Measurements from ENCODE around the gene DIAPH3. TPM values are rescaled to one million over a fixed set of nuclear protein-coding genes. Genes with fewer than 3 reads are reported as not detected.

The DIAPH3 gene
- total RNA-seq, 1 donor from 2014 or later: 0.15 TPM

DNA sequence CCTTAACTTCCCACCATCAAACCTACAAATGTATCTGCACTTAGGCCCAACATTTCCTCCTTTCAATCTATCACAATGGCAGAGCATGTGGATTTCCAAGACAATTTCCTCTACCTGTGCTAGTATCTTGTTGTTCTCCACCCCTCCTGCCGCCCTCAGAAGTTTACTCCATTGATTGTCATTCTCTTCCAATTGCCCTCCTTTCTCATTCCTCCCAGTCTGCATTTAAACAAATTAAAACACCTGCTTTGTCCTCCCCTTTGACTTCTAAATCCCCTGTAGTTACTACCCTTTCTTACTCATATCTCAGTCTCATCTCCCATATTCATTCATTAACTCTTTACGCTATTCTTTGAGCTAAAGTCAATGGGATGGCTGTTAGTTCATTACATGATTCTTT lies 370.6 kb downstream of the DIAPH3 start:
- ATAC-seq (no peak), DNase-seq (ENCODE audit: low spot score) (no peak)

DNA sequence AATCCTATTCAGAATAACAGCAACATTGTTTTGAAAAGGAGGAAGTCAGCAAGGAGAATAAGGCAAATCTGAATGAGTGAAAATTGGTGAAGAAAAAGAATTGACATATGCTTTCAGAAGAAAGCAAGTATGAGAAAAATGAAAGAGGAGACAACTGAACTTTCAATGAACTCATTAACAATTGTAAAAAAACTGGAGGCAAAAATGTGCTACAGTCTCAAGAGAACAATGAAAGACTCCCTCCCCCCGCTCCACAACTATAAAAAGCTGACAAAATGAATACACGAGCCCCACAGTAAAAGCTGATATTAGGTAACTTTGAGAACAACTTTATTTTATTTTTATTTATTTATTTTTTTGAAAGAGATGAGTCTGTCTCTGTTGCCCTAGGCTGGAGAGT lies 373.1 kb downstream of the DIAPH3 start:
- DNase-seq (ENCODE audit: low spot score) (no peak), ATAC-seq (no peak)

DNA sequence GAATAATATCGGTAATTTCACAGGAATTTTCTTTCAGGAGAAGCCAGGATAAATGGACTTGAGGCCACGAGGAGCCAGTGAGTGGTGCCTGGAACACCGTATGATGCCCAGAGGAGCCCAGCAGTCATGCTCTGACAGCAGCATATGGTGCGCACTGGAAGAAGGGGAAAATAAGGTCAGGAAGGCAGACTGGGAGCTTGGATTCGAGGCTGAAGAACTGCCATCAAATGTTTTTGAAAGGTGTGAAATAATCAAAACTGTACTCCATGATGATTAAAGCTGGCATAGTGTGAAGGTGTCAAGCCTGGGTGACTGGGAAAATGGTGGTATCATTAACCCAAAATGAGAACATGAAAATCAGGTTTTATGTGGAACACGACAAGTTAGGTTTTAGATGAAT lies 374.2 kb downstream of the DIAPH3 start:
- ATAC-seq (no peak), DNase-seq (ENCODE audit: low spot score) (no peak)

DNA sequence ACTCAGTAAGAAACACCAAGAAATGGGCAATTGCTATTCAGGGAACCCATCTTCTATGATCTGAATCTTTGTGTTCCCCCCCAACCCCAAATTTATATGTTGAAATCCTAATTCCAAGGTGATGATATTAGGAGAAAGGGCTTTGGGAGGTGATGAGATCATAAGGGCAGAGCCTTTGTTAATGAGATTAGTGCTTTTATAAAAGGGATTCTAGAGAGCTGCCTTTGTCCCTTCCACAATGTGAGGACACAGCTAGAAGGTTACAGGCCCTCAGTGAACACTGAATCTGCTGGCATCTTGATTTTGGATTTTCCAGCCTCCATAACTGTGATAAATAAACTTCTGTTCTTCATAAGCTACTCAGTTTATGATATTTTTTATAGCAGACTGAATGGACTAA lies 376.0 kb downstream of the DIAPH3 start:
- no peak for DNase-seq (ENCODE audit: low spot score)

DNA sequence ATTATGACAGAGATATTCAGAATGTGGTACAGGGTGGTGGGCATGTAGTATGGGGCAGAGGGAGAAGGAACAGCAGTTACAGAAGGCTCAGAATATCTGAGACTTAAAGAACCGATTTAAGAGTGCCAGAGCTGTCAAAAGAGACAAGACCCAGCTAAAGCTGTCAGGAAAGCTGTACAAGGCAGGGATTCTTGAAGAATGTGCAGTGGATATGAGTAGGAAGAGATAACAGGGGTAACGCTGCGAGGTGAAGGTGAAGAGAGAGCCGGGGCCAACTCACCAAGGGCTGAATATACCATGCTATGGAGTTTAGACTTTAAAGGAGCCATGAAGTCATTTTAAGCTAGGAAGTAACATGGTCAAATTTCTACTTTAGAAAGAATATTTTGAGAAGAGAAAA lies 381.0 kb downstream of the DIAPH3 start:
- DNase-seq (ENCODE audit: low spot score): no peak
- no peak for ATAC-seq

More for the DNA sequence above, 376.0 kb downstream of the DIAPH3 start:
- ATAC-seq: no peak

DNA sequence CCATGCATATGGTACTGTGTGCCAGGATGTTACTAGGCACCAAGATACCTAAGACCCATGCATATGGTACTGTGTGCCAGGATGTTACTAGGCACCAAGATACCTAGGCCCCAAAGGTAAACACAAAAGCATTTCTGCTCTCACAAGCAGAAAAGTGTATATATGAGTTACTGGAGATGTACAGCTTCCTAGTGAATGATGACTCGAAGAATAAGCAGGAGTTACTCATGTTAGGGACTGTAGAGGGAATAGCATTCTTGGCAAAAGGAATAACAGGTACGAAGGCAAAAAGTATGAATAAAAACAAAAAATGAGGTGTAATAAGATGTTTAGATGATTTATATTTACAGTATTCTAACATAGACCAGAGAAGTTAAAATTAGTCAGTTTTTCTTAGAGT lies 383.7 kb downstream of the DIAPH3 start:
- no peak for ATAC-seq
- DNase-seq (ENCODE audit: low spot score): no peak

DNA sequence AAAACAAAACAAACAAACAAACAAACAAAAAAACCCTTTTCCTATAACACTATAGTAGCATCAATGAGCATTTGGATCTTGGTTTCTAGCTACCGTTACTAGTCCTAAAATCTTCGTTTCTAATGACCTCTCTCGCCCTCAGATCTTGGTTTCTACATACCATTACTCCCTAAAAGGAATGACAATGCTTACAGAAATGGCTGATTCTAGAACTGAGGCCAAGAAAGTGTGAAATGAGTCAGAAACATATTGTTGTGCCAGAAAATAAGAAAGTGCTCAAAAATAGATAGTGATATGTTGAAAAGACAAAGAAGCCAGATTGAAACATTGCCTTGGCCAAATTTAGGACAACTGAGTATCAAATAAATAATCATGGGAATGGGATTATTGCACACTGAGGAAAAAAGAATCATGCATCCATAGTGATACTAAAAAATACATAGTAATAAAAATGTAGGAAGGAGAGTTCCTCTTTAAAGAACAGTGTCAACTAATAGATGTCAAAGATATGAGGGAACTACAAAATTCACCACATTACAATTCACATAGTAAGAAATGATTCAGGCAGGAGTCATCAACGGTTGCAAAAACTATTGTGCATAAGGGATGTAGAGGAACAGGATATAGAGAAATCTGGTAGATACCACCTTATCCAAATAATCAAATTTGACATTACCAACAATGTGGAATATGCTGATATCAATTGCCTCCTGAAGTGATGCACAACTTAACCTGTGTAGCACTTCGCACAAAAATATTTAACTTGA lies 386.6 kb downstream of the DIAPH3 start:
- DNase-seq (ENCODE audit: low spot score) (no peak), ATAC-seq (no peak)

DNA sequence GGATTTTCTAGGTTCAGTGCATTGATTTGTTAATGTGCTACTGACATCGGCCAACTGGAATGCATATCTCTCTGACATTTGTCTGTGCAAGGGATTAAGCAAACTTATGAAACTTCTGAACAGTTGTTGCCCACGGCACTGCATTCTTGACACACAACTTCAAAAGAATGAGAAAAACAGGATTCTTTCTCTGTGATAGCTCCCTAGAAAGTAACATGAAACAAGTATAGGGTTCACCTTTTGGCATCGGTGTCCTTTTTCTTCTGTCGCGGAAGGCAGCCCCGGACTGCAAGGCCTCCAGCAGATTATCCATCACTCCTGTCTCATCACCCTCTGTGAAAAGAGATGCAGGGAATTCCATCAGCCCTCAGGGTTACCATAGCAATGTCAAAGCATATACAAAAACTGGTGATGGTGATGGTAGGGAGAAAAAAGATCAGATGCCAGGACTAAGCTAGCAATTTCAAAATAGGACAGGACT lies 389.2 kb downstream of the DIAPH3 start:
- DNase-seq (ENCODE audit: low spot score) (no peak), ATAC-seq (no peak)

DNA sequence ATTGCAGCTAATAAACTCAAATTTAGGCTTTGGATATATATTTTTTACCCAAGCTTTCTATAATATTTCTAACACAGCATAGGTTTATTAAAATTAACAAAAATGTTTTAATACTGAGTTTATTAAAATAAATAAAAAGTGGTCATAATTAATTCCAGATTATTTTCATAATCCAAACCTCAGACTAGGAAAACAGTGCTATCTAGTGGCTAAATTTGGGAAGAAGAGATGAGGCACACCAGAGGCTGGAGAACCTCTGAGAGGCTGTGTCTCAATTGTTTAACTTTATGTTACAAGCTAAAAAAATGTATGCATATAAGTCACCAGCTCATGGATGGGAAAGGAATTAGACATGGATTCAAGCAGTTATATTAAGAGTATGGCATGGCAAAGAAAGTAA lies 392.5 kb downstream of the DIAPH3 start:
- ATAC-seq: peak; percentile 69
- DNase-seq (ENCODE audit: low spot score): no peak

DNA sequence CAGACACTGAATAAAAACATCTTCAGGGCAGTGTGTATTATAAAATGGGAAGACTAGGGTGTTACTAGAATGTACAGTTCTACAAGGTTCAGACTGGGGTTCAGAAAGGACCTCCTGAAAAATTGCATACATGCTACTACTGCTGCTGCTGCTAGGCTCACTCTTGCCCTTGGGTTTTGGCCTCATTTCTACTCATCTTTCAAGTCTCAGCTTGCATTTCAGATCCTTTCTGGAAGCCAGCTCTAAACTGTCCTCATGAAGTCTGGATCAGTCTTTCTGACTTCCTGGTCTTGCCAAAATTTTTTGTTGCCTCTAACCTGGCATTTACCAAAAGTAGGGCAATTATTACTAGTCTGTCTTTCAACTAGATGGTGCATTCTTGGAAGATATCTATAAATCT lies 393.3 kb downstream of the DIAPH3 start:
- ATAC-seq (no peak), DNase-seq (ENCODE audit: low spot score) (no peak)

DNA sequence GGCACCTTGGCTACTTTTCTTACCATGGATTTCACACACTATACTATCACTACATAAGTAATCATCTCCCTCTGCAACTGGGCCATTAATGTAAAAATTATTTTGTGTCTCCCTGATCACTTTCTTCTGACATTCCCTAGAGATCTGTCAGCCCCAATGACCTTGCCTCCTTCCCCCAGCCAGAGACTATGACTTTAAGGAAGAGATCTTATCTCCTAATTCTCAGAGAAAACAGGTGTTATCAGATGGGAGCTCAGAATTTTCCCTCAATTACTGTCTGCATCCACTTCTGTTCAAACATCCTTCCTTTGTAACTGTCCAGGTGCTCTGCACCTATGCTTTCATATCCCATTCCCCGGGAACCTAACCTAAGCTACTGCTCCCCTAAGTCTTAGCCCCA lies 397.5 kb downstream of the DIAPH3 start:
- ATAC-seq (no peak), DNase-seq (ENCODE audit: low spot score) (no peak)

DNA sequence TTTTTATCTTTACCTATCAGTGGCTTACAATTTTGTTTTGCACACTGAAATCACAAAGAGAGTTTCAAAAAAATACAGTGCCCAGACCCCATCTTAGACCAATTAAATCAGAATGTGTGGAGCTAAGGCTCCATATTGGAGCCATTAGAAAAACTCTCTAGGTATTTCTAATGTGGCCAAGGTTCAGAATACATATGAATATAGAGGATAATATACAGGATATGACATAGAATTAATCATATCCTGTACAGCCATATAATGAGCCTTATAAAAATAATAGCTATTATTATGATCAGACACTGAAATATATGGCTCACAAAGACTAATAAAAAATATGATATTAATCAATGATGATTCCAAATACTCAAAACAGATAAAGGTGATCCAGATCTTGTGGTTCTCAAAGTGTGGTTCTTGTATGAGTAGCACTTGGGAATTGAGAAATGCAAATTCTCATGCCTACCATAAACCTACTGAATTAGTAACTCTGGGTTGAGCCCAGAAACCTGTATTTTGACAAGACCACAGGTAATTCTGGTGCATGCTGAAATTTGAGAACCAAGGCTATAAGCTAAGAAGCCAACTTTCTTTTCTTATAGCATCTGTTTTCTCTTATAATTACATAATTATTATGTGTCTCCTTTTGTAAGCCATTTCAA lies 408.0 kb downstream of the DIAPH3 start:
- ATAC-seq (no peak), DNase-seq (ENCODE audit: low spot score) (no peak)

DNA sequence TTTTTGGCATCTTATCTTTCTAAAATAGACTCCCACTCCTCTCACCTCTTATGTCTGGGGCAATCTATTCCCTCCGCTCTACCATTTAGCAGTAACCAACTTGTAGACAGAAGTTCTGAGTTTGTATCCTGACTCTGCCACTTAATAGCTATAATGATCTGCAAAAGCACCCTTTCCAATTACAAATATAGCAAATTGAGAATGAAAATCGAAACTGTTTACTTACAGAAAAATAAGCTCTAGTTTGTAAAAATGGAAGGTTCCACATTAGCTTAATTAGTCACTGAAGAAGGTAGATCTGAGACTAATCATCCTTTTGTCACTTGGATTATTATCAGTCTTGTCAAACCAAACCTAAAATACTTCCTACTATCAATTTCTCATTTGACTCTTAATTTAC lies 409.3 kb downstream of the DIAPH3 start:
- ATAC-seq (no peak), DNase-seq (ENCODE audit: low spot score) (no peak)

DNA sequence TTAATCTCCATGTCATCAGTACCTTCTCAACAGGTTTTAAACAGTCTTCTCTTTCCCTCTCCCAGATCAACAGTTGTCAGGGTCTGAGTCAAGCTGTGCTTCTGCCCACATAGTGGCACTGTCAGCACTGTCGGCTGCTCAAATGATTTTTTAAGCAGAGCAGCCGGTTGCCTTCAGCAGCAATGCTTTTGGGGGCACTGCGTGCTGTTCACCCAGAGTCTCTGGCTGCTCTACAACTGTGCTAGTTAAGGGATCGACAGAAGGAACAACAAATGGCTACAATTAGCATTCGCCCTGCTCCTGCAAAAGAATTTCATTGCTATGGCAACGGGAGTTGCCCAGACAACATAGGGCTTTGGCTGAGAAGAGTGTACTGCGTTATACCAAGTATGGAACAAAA lies 412.9 kb downstream of the DIAPH3 start:
- DNase-seq (ENCODE audit: low spot score): no peak

DNA sequence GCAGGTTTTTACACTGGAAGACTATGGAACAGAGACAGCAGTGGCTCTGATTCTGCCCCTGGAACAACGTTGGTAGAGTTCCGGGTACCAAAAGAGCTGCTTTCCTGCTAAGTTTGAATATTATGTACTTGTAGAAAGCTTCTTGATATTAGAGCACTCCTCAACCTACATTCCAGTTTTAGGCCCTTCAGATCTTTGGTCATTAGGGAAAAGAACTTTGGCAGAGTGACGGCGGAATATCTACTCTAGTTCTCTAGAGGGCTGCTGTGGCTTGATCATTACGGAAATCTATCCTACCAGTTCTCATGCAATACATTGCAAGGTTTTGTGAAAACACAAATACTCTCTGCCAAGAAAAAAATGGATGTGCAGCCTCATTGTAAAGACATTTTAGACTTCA lies 415.7 kb downstream of the DIAPH3 start:
- ATAC-seq: no peak

More for the DNA sequence above, 412.9 kb downstream of the DIAPH3 start:
- ATAC-seq: no peak

DNA sequence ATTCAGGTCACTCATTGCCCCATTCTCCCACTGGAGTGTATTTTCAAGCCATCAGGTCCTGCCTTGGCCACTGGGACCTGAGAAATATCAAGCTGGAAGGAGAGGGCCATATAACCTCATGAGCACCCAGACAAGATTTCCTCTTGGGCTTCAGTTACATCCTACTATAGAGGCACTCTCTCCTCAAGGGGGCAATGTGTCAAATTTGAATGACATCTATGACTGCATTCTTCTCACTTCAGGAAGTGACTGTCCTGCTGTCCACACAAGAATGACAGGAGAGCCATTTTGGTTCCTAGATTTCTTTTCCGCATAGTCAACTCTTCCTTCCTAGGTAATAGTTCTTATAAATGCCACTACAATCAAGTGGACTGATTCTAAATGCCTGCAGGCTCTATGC lies 416.2 kb downstream of the DIAPH3 start:
- ATAC-seq: no peak
- DNase-seq (ENCODE audit: low spot score): no peak

More for the DNA sequence above, 415.7 kb downstream of the DIAPH3 start:
- DNase-seq (ENCODE audit: low spot score): no peak

DNA sequence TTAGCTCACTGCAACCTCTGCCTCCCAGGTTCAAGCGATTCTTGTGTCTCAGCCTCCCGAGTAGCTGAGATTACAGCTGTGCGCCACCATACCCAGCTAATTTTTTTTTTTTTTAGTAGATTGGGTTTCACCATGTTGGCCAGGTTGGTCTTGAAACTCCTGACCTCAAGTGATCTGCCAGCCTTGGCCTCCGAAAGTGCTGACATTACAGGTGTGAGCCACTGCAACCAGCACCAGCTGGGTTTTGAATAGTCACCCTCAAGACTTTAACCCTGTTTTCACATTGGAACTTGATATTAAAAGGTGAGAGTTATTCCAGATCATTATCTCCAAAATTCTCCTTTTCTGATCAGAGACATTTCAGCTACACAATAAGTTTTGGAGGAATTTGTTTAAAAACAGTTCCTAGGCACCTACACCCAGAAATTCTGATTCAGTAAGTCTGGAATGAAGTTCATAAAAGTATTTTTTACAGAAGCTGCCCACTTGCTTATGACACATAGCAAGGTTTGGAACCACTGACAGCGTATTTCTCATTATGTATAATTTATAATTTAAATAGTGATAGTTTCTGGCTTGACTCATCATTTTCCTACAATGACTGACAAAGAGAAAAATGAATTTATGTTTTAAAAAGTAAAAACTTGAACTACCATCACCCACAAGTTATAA lies 417.3 kb downstream of the DIAPH3 start:
- DNase-seq (ENCODE audit: low spot score) (no peak), ATAC-seq (no peak)

DNA sequence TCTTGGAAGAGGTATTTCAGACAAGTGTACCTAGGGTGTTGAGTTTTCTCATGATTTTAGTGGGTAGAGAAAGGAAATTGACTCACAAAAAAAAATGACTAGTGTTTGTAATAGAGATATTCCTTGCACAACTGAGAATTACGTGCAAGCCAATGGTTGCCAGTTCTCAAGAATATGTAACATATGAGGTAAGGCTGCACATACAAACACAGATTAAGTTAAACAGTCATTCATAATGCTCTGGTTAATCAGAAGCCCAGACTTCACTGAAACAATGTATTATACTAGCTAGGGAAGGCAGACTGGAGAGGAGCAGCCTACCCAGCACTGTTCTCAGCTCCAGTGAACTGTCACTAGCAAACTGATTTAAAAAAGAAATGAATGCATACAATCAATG lies 418.3 kb downstream of the DIAPH3 start:
- ATAC-seq (no peak), DNase-seq (ENCODE audit: low spot score) (no peak)

DNA sequence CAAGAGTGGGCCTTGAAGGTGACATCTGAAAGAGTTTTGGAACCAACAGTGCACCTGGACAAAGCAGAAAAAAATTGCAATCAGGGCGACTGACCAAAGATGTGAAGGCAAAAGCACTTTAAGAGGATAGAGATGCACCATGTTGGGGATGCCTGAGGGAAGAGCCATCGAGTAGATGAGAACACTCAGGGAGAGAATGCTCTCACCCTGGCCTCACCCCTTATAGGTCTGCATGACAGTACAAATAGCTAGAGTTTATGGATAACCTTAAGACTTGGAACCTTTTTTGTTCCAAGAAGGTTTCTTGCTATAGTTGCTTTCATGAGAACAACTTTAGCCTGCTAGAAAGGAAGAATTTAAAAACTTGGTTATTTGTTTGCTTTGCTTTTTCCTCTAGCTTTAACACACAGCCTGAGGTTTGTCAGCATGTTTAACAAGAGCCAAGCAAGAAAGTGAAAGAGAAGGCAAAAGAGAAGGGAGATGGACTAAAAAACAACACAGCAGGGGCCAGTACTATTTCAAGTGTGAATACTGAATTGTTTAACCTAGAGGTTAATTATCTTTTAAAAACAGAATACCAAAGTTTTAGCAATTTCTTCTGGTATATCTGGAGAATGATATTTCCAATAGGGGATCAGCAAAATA lies 418.9 kb downstream of the DIAPH3 start:
- ATAC-seq (no peak), DNase-seq (ENCODE audit: low spot score) (no peak)

DNA sequence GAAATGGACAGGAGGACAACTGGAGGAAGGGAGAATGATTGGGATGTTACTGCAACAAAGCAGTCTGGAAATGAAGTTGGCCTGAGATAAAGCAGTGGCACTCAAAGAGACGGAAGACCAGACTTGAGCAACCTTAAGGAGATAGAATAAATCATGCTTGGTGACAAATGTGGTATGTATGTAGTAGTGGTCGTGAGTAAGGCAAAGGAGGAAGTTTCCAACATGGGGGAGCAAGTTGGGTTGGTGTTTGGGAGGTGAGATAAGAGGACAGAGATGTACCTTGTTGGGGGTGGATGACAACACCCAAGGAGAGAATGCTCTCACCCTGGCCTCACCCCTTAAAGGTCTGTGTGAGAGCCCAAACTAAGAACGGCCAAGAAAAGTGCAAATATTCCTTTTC lies 420.5 kb downstream of the DIAPH3 start:
- no peak for DNase-seq (ENCODE audit: low spot score)
- ATAC-seq: no peak

DNA sequence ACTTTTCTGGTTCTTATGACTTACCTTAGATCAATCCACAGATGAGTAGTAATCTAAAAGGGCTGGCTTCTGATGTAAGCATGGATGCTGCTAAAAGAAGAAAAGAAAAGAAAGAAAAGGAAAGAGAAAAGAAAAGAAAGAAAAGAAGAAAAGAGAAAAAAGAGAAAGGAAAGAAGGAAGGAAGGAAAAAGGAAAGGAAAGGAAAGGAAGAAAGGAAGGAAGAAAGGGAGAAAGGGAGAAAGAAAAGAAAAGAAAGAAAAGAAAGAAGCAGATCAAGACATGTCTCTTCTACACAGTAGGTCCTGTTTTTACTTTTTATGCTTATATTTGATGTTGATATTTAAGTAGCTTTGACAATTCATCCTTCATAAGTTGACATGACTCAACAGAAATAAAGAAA lies 421.3 kb downstream of the DIAPH3 start:
- ATAC-seq (no peak), DNase-seq (ENCODE audit: low spot score) (no peak)

DNA sequence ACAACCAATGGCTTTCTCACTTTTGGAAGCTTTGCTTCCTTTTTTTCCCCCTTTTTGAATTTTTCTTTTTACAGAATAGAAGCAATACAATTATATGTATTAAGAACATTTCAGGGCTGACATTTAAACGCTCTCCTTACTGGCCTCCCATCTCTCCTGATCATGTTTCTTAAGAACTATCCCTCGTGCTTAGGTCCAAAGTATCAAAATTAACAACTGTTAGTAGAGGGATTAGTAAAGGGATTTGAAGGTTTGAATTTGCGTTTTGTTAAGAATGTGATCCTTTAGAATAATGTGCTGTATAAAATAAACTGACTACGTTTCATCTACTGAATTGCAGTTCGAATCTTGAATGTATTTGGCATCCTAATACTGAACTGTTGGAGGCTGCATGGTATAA lies 424.8 kb downstream of the DIAPH3 start:
- ATAC-seq: no peak
- no peak for DNase-seq (ENCODE audit: low spot score)
